Adrenal gland (tissue), 12 donors: Measurements from ENCODE around the gene ORAI3. TPM values are rescaled to one million over a fixed set of nuclear protein-coding genes. Genes with fewer than 3 reads are reported as not detected.

Experiments
- DNase-seq, 7 donors: peaks; one replicate each; pipeline ENCODE4 v3.0.0-alpha.2; 2019 to 2020
- H3K27ac ChIP-seq, 5 donors: fragments of 200-600 bp; sonication (generic) in 4 of 5; 1 replicate in 3 of 5; 2 replicates in 2 of 5; pipeline versions ENCODE4 v1.5.1 to v1.8.0; 2016 to 2020; ENCODE audit warnings: mild to moderate bottlenecking in 1 of 5
- H3K27me3 ChIP-seq: fragments of 200-600 bp; 2 replicates; pipeline ENCODE4 v1.8.0; 2021
- H3K36me3 ChIP-seq, 2 donors: fragments of 200-600 bp; replicated peaks in 1 of 2; 1 replicate in 1 of 2; 2 replicates in 1 of 2; pipeline versions ENCODE4 v1.5.1 to v1.8.0; 2018 to 2022
- H3K4me1 ChIP-seq, 2 donors: fragments of 200-600 bp; replicated peaks in 1 of 2; 1 replicate in 1 of 2; 2 replicates in 1 of 2; pipeline versions ENCODE4 v1.5.1 to v1.8.0; 2018 to 2021
- H3K4me3 ChIP-seq, 4 donors: fragments of 200-600 bp; sonication (generic) in 3 of 4; one replicate each; pipeline ENCODE4 v1.5.1; 2016 to 2018
- H3K9me3 ChIP-seq, 3 donors: fragments of 200-600 bp; sonication (generic) in 1 of 3; replicated peaks in 1 of 3; 1 replicate in 2 of 3; 2 replicates in 1 of 3; pipeline versions ENCODE4 v1.5.1 to v1.8.0; 2016 to 2021
- POLR2A ChIP-seq, 2 donors: fragments of 450-650 bp; IDR thresholded peaks; one replicate each; pipeline ENCODE4 v1.6.1; 2017; ENCODE audit warnings: antibody characterized with exemption in 2 of 2, mild to moderate bottlenecking in 2 of 2, moderate library complexity in 1 of 2
- WGBS, 4 donors: extraction: QIAGEN DNeasy Blood & Tissue Kit in 2 of 4; methylation state at CpG; one replicate each; pipeline versions ENCODE4 v1.1.5 to v1.1.7; 2013 to 2017; 5-methylcytosine and 5-hydroxymethylcytosine counted together
- intact Hi-C, 2 donors: fragments of 100-400 bp; cut with DNase I; formaldehyde crosslinking; loops; one replicate each; pipeline versions ENCODE4 v1.14.1 to v1.15.0; 2022 to 2023
- polyA plus RNA-seq, 3 donors: library from polyadenylated mRNA; stranded (reverse); fragments of 200-250 nt in 2 of 3; fragments of 350-450 nt in 1 of 3; fragmentation: Illumina TruSeq in 1 of 3; extraction: RNeasy Lipid Tissue Mini Kit (QIAGEN cat#74804) in 1 of 3; gene quantifications; one replicate each; pipeline ENCODE4 v1.2.3, GENCODE V29; 2013 to 2014
- total RNA-seq, 9 donors: library from RNA; depleted of rRNA in 4 of 9; stranded (reverse); fragments of >200 nt in 4 of 9; fragments of 120-200 nt in 1 of 9; fragmentation: NEBNext Ultra II Directional in 1 of 9; extraction: Animal tissue kit (Norgen Biotek cat#: 25700) in 1 of 9; gene quantifications; one replicate each; pipeline versions ENCODE4 v1.1.0 to v1.2.4, GENCODE V29; 2013 to 2023
- TF ChIP-seq, protein P1 (sequence below), 6 experiments: fragments of 450-650 bp in 4 of 6; fragments of 200-600 bp in 2 of 6; sonication (generic) in 1 of 6; IDR thresholded peaks; 1 replicate in 5 of 6; 2 replicates in 1 of 6; pipeline versions ENCODE4 v1.5.1 to v1.8.0; 2016 to 2021; ENCODE audit warnings: antibody characterized with exemption in 6 of 6, mild to moderate bottlenecking in 2 of 6, moderate library complexity in 1 of 6
- donor health status: healthy with polysubstance abuse.
- donor health status: Bipolar disorder and iron deficiency.
- donor health status: DM: yes; HTN: yes; CAD: no.
- donor health status: DM: no; HTN: no; CAD: no.
- donor health status: DM: no; HTN: no; CAD: no.
- donor health status: DM: yes; HTN: yes; CAD: no.

Gene ORAI3
- total and polyA plus RNA-seq, 12 donors: 19.5 to 101 (median 57.0) TPM

DNA sequence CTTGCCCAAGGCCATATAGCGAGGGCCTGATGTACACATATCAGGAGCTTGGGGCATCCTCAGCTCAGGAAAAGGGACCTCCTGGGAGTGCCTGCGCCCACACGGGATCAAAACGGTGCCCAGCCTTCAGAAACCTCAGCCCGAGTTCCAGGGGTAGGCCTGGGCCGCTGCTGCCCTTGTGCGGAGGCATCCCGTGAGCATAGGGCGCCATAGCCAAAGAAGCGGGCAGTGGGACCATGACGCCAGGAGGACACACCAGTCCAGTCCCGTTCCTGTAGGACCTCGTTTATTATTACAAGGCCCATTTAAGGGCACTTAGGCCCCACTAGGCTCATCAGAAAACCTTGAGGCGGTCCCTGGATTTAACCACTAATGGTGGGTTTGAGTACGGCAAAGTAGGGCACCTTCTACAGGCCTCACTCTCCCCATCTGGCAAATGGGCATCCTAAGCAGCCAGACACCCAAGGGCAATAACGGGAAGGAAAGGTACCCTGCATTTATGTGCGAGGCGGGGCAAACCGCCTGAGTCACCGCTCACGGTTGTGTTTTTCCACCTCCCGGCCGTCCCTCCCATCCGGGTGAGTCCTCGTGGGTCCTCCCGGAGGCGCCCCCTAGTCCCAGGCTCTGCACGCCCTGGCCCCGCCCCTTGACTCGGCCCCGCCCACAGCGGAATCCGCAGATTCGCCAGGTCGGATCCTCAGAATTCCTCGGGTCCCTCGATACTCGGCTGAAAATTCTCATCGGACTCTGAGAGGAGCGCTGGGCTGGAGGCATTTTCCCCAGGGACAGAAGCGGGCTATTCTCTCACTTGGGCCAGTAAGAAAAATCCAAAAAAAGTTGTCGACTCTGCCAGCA lies 8.0 kb downstream of the ORAI3 start:
- H3K4me1 ChIP-seq: peaks cover 15 to 29% of the 10 kb centered on the region in 2 donors
- 8 to 24% (median 19%) methylated on average over 17 to 42 of the region's 42 CpGs for WGBS, 4 donors

DNA sequence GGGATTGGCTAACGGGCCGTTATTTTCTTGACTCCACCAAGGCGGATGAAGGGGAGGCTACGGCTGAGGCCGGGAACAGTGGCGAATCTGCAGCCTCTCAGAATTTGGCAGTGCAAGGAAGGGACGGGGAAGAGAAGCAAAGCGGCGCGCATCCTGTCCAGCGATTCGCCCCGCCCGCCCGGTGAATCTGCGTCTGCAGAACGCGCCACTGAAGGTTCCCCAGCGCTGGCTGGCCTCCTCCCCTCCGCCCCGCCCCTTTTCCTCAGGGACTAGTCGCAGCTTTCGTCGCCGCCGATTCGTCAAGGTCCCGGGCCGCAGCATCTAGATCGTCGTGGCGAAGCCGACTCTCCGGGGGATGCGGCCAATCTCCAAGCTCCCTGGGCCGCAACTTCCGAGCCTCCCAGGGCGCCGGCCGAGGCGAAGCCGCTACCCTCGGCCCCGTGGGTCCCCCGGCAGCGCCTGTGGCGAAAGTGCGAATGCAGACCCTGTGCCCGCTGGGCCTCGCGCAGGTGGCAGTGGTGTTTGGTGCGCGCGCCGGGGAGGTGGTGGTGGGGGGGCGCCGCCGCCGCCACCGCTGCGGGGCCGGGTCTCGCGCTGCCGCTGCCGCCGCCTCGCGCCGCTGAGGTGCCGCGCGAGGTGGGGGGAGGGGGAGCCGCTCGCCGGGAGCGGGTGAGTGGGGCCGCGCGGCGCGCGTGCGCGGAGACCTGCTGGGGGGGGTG lies 8.7 kb downstream of the ORAI3 start, which contains the start of gene SETD1A:
Gene SETD1A (plus strand): TSS at position 299 of the 719 bp plus-strand sequence. CDS start 978 bp downstream, outside the sequence.
- peak; percentile 11 to 78 for TF ChIP-seq POLR2A (IDR thresholded peaks at IDR 0.05)
- TF ChIP-seq, protein P1, sequence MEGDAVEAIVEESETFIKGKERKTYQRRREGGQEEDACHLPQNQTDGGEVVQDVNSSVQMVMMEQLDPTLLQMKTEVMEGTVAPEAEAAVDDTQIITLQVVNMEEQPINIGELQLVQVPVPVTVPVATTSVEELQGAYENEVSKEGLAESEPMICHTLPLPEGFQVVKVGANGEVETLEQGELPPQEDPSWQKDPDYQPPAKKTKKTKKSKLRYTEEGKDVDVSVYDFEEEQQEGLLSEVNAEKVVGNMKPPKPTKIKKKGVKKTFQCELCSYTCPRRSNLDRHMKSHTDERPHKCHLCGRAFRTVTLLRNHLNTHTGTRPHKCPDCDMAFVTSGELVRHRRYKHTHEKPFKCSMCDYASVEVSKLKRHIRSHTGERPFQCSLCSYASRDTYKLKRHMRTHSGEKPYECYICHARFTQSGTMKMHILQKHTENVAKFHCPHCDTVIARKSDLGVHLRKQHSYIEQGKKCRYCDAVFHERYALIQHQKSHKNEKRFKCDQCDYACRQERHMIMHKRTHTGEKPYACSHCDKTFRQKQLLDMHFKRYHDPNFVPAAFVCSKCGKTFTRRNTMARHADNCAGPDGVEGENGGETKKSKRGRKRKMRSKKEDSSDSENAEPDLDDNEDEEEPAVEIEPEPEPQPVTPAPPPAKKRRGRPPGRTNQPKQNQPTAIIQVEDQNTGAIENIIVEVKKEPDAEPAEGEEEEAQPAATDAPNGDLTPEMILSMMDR (IDR thresholded peaks at IDR 0.05): peak in 5 of 6 experiments; percentile 3 to 45 (median 19)
- Histone ChIP-seq H3K27me3 (no peaks in the 10 kb centered on the region), H3K9me3 (no peaks in the 10 kb centered on the region), H3K4me3 (peak within 1 kb of the TSS; percentile 79 to 93 (median 90)), H3K36me3 (peaks cover 0 to 39% of the 10 kb centered on the region in 2 donors), H3K4me1 (peaks cover 15 to 27% of the 10 kb centered on the region in 2 donors), H3K27ac (peak within 1 kb of the TSS; percentile 94 to 99 (median 98))
- WGBS, 4 donors: 0% methylated on average over 7 to 85 of the region's 85 CpGs
- peak; percentile 95 to 99 (median 98) for DNase-seq
- intact Hi-C loops: no loop called here

More for the DNA sequence above, 8.0 kb downstream of the ORAI3 start:
- Histone ChIP-seq H3K27ac (peak overlapping the region; percentile 94 to 99 (median 98)), H3K4me3 (peak overlapping the region in 3 of 4 donors; percentile 79 to 93 (median 93)), H3K36me3 (peaks cover 0 to 31% of the 10 kb centered on the region in 2 donors), H3K27me3 (no peaks in the 10 kb centered on the region), H3K9me3 (no peaks in the 10 kb centered on the region)
- DNase-seq: peak; percentile 86 to 93 (median 91)
- intact Hi-C loops: no loop called here
- TF ChIP-seq, protein P1 (IDR thresholded peaks at IDR 0.05): peak in 1 of 6 experiments; percentile 25
- no peak for TF ChIP-seq POLR2A (IDR thresholded peaks at IDR 0.05)

DNA sequence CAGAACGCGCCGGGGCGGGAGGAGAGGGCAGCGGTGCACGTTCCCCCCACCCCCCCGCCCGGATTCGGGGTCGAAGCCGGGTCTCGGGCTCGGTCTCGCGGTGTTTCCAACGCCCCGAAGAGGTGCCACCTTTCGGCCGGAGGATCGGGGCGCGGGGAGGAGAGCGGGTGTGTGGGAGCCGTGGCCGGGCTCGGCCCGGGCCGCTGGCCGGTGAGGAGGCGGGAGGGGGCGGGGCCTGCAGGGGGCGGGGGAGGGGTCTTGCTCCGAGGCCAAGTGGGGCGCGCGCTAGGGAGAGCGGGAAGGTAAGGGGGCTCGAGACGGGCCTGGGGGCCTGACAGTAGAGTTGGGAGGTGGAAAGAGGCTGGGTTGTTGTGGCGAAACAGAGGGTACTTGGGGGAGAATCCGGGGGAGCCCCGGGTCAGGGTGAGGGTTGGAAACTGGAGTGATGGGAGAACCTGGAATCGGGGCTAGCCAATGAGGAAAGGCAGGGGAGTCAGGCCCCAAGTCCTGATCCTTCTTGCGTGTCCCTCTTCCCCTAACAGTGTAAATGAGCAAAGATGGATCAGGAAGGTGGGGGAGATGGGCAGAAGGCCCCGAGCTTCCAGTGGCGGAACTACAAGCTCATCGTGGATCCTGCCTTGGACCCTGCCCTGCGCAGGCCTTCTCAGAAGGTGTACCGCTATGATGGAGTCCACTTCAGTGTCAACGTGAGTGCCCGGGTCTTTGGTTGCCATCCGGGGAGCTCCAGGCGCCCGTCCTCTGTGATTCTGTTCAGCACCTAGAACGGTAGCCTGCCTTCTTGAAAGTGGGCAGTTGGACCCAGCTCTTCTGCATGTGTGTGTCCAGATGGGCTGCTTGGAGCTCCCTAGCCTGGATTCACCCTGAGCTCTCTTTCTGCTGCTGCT lies 9.6 kb downstream of the ORAI3 start:
- peak overlapping the region in 4 of 5 donors; percentile 97 to 99 (median 98) for H3K27ac ChIP-seq
- H3K4me1 ChIP-seq: peaks cover 14 to 23% of the 10 kb centered on the region in 2 donors
- TF ChIP-seq, protein P1 (IDR thresholded peaks at IDR 0.05): no peak
- no peak for TF ChIP-seq POLR2A (IDR thresholded peaks at IDR 0.05)
- no peaks in the 10 kb centered on the region for H3K27me3 ChIP-seq
- H3K4me3 ChIP-seq: peak overlapping the region in 2 of 4 donors; percentile 93
- no peaks in the 10 kb centered on the region for H3K9me3 ChIP-seq
- intact Hi-C loops: no loop called here
- peak in 6 of 7 donors; percentile 56 to 75 (median 70) for DNase-seq
- peaks cover 0 to 47% of the 10 kb centered on the region in 2 donors for H3K36me3 ChIP-seq
- WGBS, 4 donors: 8 to 22% (median 12%) methylated on average over 19 to 53 of the region's 55 CpGs
